Measurements from ENCODE around the gene TPRX2.

- TF ChIP-seq CTCF (IDR thresholded peaks at IDR 0.05) (no peak), POLR2A (IDR thresholded peaks at IDR 0.05) (no peak)
Observed at GRCh38 chr19:47901370-47901769, 42.3 kb downstream of the TPRX2 start.

All from uterus (tissue), 2 donors.